Activated CD8-positive, alpha-beta memory T cell treated with anti-CD3 and anti-CD28 coated beads, Interleukin-2, amount 50 U/mL, for 48 hours (primary cell): Measurements from ENCODE around the gene TCF19.

Source experiments
- DNase-seq: peaks from one replicate; pipeline ENCODE4 v3.0.0-alpha.2; 2020

Gene TCF19

DNA sequence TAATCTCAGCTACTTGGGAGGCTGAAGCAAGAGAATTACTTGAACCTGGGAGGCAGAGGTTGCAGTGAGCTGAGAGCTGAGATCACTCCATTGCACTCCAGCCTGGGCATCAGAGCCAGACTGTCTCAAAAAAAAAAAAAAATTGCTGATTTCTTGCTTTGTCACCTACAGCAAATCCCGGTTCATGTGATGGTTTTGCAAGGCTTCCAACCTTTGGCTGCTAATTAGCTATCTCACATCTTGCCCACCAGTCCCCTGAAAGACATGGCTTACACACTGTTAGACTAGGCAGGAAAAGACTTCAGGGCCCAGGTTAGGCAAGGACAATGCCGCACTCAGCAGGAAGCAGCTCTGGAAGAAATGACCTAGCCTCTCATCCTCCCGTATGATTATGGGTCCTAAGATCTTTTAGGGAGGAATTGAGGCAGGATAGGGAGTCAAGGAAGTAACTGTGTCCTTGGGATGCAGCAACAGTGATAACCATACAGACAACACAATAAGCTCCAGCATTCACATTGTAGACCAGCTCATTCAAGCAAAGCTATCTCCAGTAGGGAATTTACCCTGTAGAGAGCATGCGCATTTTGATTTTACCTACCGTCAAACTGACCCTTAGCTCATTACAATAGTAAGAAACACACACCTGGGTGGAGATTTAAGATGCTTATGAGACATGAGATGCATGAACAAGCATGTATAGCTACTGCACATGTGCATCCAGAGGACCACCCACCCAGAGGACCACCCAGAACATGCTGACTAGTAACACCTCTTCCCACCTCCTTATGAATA lies 52.5 kb downstream of the TCF19 start:
- no peak for DNase-seq
